Stimulated activated CD4-positive, alpha-beta T cell treated with anti-CD3 and anti-CD28 coated beads, Interleukin-15, amount 100 ng/mL, for 1 hour (primary cell): ENCODE results near the gene CEP131.

Experiments used
- DNase-seq, 2 donors: peaks; one replicate each; pipeline ENCODE4 v3.0.0-alpha.2; 2020; ENCODE audit warnings: low read depth in 1 of 2, low spot score in 1 of 2

CEP131 gene

DNA sequence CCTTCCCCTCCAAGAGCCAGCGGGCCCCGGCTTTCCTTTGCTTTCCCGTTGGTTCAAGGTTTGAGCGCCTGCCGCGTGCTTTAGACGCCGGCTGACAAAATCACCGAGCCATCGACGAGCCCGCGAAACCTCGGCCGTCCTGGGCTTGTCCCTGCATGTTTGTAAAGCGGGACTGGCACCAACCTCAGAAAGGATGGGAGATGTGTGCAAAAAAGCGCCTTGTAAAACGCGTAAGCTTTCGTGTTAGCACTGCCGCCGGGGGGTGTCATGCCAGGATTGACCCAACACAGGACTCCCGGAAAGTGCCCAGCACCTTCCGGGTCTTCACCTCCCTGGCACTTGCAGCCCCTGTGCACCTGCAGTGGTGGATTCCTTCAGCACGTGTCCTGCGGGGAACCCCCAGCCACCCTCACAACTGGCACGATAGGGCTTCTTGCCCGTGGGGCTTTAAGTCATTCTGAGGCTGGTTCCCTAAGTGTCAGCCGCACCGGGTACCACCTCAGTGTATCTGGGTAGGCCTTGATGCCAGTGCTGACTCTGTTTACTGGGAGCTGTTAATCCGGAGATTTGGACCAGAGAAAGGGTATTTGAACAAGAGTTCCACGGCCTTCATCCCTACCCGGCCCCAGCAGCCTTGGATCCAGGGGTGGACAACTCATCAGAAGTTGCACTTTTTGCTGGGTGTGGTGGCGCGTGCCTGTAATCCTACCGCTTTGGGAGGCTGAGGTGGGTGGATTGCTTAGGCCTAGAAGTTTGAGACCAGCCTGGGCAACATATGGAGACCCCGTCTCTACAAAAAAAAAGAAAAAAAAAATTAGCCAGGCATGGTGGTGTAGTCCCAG lies 17.2 kb upstream of the CEP131 start:
- DNase-seq: peak in 1 of 2 donors; percentile 45

DNA sequence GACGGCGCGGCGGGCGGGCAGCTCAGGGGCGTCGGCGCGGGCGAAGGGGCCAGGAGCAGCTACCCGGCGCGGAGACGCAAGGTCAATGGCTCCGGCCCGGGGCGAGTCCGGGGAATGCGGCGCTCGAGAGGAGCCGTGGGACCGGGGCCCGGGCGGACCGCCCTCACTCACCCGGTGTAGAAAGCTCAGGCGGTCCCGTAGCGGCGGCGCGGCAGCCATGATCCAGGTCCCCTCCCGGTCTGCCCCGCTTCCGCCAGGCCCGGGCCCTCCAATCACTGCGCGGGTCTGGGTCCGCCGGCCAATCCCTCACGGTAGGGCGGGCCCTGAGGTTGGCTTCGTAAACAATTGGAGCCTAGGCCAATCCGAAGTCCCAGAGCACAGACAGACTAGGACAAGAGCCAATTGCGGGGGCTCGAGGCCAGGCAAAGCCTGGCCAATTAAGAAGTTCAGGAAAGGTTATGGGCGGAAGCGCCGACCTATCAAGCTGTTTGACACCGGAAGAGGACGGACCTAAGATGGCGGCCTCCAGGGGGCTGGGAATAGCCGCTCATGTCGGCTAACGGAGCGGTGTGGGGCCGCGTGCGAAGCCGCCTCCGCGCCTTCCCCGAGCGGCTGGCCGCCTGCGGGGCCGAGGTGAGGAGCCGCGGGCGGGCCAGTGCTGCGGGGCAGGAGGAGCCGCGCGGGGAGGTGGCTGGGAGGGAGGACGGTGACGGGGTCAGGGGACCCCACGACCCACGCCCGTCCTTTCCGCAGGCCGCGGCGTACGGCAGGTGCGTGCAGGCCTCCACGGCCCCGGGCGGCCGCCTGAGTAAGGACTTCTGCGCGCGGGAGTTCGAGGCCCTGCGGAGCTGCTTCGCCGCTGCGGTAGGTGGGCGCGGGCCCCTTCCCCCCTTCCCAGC lies 16.3 kb upstream of the CEP131 start, which contains the start of the genes NDUFAF8 and TEPSIN:
NDUFAF8 (plus strand) TSS at position 504 of the 899 bp plus-strand sequence; CDS start at position 550, 46 bp downstream.
TEPSIN (minus strand) TSS at position 241 of the 899 bp plus-strand sequence; CDS start at position 219, 22 bp downstream.
- DNase-seq: peak; percentile 85 to 91

DNA sequence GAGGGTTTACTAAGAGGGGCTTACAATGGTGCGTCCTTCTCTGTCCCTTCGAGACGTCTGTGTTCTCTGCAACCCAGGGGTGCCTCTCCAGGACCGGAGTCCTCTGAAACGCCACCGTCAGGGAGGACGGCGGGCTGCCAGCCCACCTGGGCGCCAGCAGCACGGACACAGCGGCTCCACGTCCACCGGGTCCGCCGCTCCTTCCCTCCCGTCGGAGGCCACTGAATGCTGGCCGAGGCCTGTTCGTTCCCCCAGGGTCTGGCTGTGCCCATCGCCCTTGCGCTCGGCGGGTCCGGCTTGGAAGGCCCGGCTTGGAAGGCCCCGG lies 15.7 kb upstream of the CEP131 start:
- DNase-seq: no peak

DNA sequence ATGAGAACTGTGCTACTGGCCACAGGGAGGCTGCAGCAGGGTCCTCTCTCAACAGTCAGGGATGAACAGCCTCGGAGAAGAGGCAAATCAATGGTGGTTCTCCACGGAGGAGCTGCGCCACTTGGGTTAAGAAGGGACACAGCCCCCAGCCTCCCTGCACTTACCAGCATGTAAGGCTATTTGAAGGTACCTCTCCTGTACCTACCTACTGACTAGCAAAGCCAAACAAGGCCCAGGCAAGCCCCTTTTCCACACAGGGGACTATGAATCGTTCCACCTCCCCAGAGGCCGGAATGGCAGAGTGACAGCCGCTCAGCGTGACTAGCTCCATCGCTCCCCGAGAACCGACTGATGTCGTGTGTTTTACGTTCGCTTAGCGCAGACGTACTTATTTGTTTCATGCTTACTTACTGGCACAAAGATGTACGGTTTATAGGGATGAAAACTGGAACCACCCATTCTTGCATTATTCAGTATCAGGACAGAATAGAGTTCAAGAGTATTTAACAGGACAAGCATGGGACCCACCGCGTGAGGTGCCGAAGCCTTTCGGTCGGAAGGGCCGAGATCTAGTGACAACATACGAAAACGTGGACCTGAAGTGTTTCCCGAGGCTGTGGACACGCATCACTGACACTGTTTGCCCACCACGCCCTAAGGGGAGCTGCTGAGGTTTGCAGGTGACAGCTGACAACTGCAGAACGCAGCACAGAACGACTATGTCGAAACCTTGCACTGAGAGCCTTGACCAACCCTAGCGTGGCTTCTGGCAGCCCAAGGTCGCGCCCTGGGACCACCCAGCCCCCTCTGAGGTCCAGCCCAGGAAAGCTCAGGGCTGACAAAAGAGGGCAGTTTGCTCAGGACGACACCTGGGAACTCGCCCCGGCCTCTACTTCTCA lies 15.1 kb upstream of the CEP131 start:
- no peak for DNase-seq

DNA sequence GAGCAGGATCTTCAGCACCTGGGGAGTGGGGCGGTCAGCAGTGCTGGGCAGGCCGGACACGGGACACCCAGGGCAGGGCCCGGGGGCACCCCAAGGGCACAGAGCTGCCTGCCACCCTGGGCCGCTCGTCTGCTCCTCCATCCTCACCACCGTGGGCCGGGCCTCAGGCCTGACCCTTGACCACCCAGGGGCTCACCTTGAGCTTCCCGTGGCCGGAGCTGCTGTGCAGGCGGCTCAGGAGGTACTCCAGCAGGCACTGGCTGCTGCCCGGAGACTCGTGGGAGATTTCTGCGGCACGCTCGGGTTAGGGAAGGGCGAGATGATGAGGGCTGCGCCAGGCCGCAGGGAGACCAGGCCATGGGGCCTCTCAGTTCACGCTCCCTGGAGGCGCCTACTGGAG lies 14.0 kb upstream of the CEP131 start:
- no peak for DNase-seq

DNA sequence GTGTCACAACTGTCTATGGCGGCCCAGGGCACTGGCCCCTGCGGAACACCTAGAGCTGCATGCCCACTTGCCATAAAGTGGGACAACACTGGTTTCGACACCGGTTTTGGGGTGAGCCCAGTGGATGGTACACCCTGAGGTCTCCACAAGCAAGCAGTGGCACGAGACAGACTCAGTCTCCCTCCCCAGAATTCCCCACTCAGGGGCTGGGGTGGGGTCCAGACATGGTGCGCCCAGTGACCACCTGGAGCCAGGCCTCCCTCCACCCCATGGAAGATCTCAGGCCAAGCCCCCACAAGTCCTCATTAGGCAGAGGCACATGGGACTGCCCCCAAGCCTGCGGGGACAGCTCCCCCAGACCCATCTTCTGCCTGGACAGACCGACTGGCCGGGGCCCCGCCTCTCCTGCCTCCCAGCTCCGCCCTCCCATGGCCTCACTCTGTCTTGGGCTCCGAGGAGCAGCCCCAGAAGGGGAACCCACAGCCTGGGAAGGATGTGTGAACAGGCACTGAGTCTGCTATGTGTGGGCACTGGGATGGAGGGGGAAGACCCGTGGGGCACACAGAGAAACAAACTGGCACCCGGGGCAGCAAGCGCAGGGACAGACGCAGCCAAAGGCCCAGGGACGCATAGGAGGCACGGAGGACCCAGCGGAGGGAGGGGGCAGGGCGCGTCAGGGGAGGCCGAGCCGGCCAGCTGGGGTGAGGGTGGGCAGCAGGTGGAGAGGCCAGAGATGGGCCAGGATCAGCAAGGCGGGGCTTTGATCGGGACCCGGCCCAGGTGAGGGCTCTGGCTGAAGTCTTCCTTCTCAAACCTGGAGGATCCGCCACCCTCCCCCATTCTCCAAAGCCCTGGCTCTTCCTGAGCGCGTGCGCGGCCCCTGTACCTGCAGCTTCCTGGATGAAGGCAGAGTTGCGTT lies 13.3 kb upstream of the CEP131 start:
- DNase-seq: no peak

DNA sequence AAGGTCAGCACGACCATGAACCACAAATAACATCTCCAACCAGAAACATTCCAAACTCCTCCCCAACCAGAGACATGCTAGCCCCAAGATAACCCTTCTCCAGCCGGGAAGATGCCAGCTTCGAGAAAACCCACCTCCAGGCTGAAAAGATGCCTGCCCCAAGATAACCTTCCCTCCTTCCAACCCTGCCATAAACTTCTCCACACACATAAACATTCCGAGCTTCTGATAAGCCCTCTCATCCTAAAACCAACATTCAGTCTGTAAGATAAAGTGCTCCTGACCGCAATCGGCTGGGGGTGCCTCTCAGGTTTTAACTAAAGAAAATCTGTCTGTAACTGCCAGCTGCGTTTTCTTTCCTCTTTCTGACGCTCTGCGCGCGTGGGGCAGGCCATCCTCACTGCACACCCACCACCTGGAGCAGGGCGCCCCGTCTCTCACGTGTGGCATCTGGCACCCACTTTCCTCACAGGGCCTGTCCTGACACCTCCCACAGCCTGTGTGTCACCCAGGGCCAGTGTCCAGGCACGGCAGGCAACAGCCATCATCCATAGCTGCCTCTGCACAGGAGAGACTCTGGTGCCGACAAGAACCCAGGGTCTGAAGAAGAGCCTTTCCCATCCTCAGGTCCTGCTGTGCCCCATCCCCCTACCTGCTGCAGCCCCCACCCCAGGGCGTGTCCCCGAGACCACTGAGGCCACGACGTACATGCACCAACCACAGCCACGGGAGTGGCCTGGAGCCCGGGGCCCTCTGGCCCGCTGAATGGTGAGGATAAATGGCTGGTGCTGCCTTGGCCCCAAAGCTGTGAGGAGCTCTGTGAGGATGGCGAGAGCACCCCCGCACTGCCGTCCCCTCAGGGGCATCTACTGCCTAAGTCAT lies 12.4 kb upstream of the CEP131 start:
- DNase-seq: no peak

DNA sequence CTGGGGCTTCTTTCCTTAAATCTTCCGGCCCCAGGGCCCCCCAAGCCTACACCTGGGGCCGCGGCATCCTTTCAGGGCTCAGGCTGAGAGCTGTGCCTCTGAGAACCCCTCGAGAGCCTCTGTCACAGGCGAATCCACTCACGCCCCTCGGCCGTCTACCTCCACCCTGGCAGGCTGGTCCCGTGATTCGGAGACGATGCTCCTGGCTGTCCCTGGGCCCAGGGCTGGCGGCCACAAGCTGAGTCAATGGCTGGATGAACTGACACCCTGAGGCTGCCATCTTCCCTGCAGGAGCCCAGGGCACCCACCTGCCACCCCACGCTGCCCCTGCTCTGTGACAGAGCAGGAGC lies 11.7 kb upstream of the CEP131 start:
- DNase-seq: no peak

DNA sequence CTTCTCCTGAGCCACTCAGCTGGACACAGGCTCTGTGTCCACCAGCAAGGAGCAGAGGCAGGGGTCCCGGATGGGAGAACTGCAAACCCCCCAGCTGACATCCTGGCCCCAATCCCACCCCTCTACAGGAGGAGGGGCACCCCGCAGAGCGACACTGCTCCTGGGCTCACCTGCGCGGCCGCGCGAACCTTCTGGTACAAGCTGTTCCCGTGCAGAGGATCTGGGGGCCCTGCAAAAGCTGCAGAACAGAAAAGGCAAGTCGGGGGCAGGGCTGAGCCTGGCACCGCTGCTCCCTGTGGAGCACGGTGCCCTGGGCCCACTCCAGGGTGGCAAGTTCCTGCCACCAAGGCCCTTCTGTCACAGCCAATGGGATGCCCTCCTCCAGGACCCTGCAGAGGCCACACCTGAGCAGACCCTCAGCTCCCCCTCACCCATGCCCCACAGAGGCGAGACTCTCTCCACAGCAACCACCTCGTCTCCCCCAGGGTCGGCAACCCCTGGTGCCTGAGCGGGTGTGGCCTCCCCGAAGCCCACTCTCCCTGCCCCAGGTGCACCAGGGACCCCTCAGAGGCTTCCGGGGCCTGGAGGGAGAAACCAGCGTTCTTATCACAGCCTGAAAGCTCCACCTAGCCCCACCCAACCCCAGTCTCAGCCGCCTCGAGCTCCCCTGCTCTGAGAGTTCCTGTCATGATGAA lies 11.2 kb upstream of the CEP131 start:
- no peak for DNase-seq

DNA sequence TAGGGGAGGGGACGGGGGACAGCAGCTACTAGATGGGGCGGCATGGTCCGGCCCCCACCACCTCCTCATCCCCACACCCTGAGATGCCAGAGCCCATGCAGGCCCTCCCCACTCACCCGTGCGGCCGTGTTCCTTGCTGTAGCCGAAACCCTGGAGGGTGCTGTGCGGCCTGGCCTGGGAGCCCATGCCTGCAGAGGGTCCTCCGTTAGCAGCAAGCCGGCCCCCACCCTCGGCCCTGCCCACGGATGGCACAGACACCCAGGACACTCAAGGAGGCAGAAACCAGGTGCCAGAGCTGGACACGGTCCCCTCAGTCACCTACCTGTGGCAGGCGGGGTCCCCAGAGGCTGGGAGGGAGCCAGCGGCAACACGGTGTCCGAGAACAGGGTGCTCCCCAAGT lies 10.6 kb upstream of the CEP131 start:
- no peak for DNase-seq

DNA sequence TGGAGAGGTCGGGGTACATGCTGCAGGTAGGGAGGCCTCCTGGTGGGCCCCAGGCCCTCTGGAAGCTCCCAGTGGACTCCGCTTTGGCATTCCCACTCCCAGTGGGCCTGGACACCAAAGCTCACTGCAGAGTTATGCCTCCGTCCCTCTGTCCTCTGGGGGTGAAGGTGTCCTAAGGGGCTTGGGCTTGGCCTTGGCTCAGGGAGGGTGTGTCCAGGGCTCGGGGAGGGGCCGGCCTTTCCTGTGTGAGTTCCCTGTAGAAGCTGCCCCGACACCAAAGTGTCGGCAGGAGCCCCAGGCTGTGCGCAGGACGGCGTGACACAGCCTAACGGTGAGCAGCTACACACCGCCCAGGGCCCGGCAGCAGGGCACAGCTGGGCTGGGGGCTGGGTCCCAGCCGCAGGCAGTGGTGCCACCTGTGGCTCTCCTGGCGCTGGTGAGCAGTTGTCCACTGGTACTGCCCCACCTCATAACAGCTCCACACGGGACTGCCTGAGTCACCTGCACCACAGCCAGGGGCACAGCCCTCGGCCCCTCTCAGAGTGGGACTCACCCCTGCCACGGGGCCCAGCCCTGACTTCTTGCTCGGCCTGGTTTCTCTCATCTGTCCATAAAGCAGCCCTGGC lies 10.0 kb upstream of the CEP131 start:
- DNase-seq: no peak

DNA sequence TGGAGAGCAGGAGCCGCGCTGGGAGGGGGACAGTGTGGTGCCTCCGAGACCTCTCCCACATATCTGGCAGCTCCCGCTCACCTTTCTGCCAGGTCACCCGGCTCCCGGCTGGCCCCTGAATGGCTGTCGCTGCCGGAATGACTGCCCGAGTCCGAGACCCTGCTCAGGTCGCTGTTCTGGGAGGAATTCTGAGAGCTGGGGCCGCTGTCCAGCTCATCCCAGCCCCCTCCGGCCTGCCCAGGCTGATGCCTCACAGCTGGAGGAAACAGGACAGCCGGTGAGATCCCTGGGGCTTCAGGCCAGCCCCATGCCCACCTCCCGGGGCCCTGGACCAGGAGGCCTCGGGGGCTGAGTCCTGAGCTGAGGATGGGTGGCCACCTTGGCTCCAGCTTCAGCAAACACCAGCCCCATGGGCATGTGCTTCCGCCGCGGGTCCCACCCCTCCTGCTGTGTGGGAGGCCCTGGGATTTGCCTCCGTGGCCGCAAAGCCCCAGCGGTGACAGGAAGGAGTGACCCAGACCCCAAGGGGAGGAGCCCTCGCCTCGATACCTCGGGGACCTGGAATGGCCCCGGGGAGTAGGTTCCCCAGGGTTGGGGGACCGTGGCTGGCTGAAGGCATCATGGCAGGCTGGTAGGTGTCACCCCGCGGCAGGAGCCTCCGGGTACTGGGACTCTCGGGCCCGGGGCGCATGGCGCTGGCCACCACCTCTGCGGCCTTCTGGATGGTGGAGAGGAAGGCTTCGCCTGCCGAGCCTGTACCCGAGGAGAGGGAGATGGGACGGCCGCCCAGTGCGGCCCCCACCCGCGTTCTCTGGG lies 9.2 kb upstream of the CEP131 start:
- DNase-seq: no peak

DNA sequence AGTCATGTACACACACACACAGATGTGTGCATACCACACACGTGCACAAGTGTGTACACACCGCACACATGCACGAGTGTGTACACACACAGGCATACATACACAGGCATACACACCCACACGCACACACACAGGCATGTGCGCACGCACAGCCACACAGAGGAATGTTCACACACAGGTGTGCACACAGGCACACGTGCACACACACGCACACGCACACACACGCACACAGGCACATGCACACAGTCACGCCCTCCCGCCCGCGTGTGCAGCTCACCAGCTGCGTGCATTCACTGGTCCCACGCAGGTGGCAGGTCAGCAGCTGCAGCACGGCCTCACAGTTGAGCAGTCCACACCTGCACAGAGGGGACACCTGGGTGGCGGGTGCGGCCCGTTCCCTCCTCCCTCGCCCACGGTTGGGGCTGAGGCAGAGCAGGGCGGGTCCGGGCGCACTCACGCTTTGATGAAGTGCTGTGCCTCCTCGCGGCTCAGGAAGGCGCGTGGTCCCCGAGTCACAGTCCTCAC lies 8.4 kb upstream of the CEP131 start:
- DNase-seq: no peak

DNA sequence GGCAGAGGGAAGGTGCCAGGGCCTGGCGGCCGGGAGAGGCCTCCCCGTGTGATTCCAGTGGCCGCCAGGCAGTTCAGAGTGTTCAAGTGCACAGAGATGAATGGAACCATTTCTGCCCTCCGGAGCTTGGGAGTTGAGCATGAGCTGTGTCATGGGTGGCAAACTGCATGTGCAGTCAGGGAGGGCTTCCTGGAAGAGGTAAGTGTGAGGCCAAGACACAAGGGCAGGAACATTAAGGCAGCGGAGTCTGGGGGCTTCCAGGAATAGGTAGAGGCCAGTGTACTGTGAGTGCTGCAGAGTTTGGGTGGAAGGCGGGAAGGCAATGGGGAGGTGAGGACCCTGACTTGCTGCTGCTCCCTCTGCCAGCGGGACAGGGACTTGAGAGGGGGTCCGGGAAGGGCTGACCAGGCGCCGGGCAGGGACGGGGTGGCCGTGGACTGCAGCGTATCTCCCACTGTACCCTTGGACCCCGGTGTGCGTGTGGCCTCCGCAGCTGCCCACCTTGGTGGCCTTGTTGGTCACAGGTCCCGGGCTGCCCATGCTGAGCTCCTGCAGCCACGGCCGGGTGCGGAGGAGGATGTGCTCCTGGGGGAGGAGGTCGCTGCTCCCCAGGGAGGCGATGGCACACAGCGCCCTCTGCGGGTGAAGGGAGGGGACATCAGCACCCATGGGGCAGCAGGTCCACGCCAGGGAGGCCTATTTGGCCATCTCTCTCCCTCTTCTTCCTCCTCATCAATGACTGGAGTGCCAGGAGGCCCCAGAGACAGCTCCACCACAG lies 7.5 kb upstream of the CEP131 start:
- no peak for DNase-seq

DNA sequence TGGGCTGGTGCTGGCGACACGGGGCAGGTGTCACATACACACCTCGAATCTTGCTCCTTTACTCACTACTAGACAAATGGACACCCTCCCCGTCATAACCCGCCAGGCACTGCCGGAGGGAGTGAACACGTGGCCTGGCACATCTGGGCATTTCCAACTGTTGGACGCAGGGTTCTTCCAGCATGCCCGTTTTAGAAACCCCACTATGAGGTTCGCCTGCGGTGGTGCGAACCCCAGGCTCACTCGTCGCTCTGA lies 6.8 kb upstream of the CEP131 start:
- DNase-seq: no peak

DNA sequence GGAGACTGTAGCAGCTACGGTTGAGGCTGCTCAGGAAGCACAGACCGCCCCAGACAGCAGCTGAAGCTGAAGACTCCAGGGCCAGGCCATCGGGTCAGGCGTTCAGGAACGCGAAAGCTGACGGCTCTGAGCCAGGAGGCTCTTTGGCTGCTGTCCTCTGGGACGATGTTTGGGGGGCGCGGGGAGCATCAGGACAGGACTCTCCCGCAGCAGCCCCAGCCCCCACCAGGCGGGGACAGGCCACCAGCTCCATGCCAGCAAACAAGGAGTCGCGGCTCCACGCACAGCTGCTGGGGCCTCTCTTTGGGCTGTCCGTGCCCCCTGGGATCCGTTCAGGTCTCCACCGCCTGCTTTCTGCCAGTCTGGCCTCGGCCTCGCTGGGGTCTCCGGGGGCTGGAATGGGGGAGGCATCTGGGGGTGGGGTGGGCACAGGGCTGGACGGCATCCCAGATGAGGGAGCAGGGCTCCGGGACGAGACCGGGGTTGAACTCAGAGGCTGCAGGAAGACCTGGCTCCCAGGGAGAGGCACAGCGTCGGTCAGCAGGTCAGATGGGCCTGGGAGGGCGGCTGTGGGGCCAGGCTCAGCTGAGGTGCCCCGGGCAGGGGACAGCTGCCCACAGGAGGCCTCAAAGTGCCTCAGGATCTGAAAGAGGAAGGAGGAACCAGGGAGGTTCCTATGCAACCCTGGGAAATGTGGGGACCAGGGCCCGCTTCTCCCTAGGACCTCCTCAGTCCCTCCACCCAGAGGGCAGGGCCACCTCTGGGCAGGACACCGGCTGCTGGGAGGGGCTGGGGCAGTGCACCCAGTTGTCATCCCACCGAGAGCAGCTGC lies 6.3 kb upstream of the CEP131 start:
- no peak for DNase-seq
